Keratinocyte (primary cell): ENCODE measurements around the gene UGCG.
"Not testable (repeated sequence)": the region's sequence is repeated elsewhere in the genome, so short reads cannot be mapped to it uniquely, and the experiment has no call there.

ENCODE experiments used
- CTCF ChIP-seq, 3 experiments: IDR thresholded peaks in 1 of 3; conservative IDR thresholded peaks in 1 of 3; optimal IDR thresholded peaks in 1 of 3; 2 replicates in 2 of 3; 3 replicates in 1 of 3; pipeline versions ENCODE3 to v1.5.1; 2011; ENCODE audit warnings: low read length in 3 of 3, mild to moderate bottlenecking in 3 of 3, moderate library complexity in 2 of 3, control low read depth in 1 of 3, inconsistent platforms in 1 of 3; ENCODE audit not compliant: insufficient read depth in 2 of 3; ENCODE audit errors: extremely low read depth in 1 of 3
- EZH2 ChIP-seq: IDR thresholded peaks from one replicate; pipeline ENCODE4 v1.6.1; 2012; ENCODE audit warnings: inconsistent platforms, mild to moderate bottlenecking, low read length, moderate library complexity

GRCh38 chr9:111875691-111876090, 20.9 kb upstream of the UGCG start:
- TF ChIP-seq CTCF (optimal IDR thresholded peaks at IDR 0.05 in 1 of 3, IDR thresholded peaks at IDR 0.05 in 1 of 3, conservative IDR thresholded peaks at IDR 0.05 in 1 of 3; ENCODE audit: extremely low read depth in 1 of 3, insufficient read depth in 2 of 3, low read length in 3 of 3); EZH2: not testable (repeated sequence)
